Stimulated activated naive CD8-positive, alpha-beta T cell treated with anti-CD3 and anti-CD28 coated beads, Interleukin-15, Interleukin-2, amounts not matched to agents 100 U/mL and 50 U/mL, for 24 hours (primary cell): ENCODE data around the gene FKBP8.
"Not testable (repeated sequence)": the region's sequence is repeated elsewhere in the genome, so short reads cannot be mapped to it uniquely, and the experiment has no call there.

Experiments used
- ATAC-seq: fragments of 150-1000 bp; cut with Tn5 transposase; one replicate; pipeline ENCODE4 v1.10.0; 2021
- DNase-seq: peaks from one replicate; pipeline ENCODE4 v3.0.0; 2021

Gene FKBP8

DNA sequence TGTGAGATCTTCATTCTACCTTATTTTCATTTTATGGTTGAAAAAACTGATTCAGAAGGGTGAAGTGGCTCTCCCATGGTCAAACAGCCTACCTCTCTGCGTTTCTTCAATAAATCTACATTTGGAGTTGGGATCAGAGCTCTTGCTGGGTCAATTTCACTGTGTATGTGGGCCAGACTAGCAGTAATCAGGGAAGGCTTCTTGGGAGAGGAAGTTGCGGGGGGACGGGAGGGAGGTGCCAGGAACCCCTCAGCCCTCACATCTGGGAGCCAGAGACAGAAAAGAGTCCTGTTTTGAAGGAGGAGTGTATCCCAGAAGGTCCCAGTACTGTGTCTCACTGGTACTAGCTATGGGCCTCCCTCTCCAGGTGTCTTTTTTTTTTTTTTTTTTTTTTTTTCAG, 15.2 kb upstream of the FKBP8 start:
- ATAC-seq = no peak
- no peak for DNase-seq

DNA sequence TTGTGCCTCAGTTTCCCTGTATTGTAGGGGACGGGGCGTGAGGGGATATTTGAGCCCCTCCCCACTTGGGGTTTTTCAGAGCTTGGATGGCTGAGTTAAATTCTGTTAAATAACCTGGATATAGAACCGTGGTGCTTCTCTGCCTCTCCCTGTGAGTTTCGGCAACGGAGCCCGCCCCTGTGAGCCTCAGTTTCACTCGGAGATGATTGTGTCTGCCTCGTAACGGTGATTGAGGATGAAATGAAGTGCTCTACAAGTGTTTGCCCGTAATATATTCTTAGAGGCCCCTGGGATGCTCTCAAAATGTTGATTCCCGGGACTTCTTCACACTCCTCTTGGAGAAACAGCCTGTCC, 14.8 kb upstream of the FKBP8 start:
- no peak for ATAC-seq
- DNase-seq = no peak

DNA sequence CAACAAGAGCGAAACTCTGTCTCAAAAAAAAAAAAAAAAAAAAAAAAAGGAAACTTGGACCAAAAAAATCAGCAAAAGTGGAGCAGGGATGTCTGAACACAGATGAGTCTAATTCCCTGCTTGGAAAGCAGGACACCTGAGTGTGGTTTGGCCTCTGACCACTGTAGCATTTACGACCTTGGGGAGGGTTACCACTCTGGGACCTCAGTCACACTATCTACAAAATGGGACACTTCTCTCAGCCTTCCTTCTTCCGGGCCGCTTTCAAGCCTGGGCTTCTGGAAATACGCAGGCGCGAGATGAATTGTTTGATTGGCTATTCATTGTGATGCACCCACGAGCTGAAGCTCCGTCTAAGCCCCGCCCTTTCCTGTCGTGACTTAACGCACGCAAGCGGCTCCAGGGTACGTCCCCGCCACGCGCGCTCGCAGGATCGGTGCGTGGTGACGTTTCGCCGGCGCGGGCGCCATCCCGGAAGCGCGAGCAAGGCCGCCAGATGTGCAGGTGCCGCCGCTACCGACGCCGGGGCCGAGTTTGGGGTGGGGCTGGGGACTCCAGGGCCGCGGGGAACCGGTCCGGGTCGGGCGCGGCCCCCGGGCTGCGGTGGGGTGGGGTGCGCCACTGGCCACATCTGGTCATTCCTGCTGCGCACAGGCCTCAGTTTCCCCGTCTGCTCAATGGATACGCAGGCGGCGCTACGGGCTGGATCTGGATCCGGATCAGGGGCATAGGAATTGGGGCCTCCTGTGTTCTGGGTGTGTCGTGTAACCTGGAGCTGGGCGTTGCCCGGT, 14.2 kb upstream of the FKBP8 start, which contains the start of gene KXD1:
Gene KXD1 (plus strand): TSS at position 460 of the 791 bp plus-strand sequence. CDS start 4,187 bp downstream, outside the sequence.
- ATAC-seq = peak; percentile 99

DNA sequence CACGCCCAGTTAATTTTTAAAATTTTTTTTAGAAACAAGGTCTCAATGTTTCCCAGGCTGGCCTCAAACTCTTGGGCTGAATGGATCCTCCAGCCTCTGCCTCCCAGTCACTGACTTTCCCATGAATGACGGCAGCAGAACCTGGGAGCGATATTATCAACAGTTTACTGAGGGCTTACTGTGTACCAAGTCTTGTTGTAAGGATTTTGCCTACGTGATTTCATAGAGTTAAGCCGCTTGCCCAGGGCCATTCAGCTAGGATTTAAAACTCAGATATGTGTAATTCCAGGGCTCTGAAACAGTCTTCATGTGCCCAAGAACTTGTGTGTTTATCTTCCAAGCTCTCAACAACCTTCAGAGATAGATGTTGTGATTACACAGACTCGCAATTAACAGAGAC, 8.3 kb upstream of the FKBP8 start:
- ATAC-seq (no peak), DNase-seq (no peak)

More for the DNA sequence above, 14.2 kb upstream of the FKBP8 start, which contains the start of gene KXD1:
- DNase-seq = peak; percentile 99

DNA sequence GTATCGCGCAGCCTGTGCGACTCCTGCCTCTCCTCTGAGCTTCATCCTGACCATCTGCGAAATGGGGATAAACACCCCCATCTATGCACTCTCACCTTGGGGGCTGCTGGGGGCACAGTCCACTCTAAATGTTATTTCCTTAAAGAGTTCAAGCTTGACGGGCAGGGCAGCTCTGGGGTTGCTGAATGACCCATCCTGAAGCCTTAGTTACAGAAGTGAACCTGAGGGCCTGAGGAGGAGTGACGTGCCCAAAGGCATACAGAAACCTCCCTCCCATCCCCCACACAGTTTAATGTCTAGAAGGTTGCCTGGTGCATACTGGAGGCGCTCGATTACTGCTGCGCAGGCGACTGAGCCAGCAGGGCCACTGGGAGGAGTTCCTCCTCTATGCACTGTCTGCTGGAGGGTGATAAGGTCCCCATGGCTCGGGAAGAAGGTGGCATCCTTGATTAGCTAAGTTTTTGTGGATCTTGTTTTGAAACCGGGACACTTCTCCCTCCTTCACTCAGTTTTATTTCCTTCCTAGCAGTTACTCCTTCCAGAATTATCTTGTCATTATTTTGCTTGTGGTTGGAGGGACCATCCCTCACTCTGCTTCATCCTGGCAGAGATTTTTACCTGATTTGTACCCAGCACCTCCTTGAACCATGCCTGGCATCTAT, 572 bp upstream of the FKBP8 start:
- DNase-seq (peak; percentile 81), ATAC-seq (peak; percentile 89)

DNA sequence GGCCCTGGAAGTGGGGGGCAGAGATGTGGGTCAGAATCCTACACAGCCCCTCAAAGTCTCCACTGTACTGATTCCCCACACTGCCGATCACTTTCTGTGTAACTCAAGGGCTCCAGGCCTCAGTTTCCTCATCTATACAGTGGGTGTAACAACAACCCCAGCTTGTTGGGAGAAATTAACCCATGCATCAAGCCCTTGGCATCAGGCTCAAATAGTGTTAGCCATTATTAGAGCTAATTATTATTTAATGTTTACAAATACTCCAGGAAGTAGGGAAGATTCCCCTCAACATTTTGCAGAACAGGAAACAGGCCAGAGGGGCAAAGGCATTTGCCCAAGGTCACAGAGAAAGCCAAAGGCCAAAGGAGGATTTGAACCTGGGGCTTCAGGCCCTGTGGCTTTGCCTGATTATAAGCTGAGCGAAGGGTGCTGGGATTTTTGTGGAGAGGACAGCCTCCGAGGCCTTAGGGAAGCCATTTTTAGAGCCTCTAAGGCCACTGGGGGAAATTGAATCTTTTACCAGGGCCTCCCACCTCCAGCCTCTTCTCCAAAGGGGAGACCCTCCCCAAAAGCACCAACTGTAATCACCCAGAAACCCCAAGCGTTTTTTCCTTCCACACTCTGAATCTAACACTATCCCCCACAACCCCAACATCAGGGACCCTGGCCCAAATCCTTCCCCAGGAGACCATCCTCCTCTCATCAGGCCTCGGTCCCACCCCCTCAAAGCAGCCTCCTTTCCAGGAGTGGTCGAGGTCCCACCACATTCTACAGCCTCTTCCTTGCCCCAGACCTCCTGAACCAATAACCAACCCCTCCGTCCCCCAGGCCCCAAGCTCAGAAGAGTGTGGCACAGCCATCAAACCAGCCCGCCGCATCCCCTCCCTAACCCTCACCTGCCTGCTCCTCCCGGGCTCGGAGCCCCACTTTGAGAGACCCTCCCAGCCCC, 1.1 kb downstream of the FKBP8 start:
- DNase-seq = no peak
- no peak for ATAC-seq

DNA sequence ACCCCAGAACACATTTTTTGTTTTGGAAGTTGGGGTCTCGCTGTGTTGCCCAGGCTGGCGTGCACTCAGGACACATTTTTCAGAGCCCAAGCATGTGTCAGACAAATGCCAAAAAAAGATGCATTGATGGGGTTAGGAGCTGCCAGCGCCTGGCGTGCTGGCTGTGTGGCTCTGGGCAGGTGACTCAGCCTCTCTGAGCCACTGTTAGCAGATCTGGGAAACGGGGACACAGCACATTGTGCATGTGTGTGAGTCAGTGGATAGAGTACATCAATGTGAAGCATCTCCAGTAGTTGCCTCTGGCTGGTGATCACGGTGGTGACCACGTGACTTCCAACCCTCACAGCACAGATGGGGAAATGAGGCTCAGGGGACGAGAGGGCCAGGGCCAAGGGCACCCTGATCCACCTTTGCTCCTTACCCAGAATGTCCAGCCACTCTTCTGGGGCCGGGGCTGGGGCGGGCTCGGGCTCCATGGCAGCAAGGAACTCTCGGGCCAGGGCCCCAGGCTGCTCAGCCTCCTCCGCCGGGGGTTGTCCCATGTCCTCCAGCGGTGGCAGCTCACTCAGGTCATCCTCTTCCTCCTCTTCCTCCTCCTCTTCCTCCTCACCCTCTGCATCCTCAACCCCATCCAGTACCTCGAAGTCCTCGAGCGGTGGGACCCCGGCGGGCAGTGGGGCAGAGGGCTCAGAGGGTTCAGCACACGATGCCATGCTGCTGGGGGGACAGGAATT, 1.9 kb downstream of the FKBP8 start:
- DNase-seq = peak; percentile 23
- ATAC-seq = peak; percentile 19

DNA sequence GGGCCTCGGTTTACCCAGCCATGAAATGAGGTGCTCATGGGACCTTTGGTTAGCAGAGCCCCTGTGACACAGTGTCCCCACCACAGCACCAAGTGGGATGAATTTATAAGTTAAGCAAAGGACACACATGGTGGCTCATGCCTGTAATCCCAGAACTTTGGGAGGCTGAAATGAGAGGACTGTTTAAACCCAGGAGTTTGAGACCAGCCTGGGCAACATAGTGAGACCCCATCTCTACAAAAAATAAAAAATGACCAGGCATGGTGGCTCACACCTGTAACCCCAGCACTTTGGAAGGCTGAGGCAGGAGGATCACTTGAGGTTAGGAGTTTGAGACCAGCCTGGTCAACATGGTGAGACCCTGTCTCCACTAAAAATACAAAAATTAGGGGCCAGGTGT, 3.2 kb downstream of the FKBP8 start:
- not testable (repeated sequence) for ATAC-seq, DNase-seq

DNA sequence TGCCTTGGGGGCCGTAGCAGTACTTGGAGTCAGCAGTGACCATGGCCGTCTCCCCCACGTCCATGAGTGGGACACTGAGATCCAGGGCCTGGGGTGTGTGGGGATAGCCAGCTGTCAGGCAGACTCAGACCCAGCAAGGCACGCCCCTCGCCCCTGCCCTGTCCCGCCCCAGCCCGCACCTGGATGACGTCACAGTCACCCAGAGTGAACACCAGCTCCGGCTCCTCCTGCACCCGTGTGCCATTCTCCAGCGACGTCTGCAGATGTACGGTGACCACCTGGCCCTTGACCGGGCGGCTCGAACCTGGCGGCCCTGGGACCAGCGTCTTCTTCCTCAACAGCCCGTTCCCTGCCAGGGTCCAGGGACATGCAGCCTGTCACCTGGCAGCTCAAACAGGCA, 4.0 kb downstream of the FKBP8 start:
- no peak for ATAC-seq
- DNase-seq = no peak

DNA sequence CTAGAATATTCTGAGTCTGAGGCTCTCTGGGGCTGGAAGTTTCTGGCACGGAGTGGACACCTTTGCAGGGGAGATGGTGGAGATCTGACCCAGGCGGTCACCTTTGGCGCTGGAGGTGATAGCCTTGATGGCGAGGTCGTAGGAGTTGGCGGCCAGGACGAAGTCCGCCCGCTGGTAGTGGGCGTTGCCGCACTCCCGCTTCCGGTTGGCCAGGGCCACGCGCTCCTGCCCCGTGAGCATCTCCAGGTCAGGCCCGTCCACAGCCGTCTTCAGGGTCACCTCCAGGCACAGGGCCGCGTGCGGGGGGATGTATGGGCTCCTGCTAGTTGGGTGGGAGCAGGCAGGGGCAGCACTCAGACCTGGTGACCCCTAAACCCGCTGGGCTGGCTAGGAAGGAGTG, 5.3 kb downstream of the FKBP8 start:
- DNase-seq = no peak
- ATAC-seq = no peak

DNA sequence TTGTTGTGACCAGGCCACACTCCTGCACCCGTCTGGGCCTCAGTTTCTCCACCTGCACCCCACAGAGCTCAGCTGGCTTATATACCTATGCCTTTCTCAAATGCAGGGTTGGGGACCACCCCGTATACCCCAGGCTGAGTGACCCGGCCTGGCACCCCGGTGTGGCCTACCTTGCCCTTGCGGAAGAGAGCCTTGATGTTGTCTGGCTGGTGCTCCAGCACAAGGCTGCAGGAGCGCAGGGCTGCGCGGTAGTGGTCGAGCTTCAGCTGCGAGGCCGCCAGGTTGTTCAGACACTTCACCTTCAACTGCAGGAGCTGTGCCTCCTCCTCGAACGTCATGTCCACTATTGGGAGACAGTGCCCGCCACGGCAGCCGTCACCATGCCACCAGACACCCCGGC, 5.9 kb downstream of the FKBP8 start:
- no peak for ATAC-seq
- DNase-seq = no peak

DNA sequence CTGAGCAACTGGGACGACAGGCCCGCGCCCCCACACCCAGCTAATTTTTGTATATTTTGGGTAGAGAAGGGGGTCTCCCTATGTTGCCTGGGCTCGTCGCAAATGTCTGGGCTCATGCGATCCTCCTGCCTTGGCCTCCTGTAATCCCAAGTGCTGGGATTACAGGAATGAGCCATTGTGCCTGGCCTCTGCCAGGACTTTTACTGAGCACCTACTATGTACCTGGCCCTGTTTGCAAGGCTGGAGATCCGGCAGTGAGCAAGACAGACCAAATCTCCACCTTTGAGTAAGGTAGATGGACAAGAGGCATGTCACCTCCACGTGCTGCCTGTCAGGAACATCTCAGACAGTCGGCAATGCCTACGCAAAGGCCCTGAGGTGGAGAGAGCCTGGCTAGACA, 6.9 kb downstream of the FKBP8 start:
- no peak for ATAC-seq
- DNase-seq = no peak

DNA sequence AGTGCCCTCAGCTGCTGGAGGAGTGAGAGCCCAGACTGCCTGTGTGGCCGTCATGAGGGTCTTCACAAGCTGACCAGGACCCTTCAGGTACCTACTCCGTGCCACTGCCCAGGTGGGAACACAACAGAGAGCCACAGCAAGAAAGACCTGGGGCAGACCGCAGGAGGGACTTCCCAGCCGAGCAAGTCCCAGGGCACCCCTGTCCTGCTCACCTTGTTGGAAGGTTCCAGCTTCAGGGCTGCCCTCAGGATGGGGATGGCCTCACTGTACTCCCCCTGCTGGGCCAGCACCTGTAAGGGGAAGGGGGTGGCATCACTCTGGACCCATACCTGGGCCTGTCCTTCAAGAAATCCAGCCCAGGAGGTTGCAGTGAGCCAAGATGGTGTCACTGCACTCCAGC, 10.3 kb downstream of the FKBP8 start:
- ATAC-seq (no peak), DNase-seq (no peak)

DNA sequence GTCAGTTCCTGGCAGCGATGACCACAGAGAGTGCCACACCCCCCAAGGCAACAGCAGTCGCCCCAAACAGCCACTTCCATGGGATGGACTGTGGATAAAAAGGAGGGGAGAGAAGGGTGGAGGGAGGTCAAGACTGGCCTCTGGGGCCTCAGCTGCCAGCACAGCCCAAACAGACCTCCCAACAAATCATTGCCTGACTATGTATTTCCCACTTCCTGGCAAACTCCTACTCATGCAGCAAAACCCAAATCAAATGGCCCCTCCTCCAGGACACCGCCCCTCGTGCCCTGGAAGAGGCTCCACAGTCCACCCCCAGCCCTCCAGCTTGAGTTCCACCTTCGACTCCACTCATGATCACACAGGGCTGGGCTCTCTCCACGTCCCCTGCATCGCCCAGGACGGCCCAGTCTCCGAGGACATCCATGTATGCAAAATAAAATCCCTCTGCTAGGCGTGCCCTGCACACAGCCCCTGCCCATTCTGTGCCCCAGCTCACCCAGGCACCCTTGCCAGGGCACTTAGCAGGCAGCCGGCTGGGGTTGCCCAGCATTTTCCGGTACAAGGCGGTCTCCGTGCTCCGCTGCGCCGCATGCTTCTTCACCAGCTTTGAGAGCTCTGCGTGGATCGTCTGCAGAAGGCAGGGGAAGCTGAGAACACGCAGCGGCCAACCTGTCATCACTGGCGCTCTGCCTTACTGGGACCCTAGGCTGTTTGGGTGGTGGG, 11.0 kb downstream of the FKBP8 start:
- DNase-seq = no peak
- no peak for ATAC-seq

DNA sequence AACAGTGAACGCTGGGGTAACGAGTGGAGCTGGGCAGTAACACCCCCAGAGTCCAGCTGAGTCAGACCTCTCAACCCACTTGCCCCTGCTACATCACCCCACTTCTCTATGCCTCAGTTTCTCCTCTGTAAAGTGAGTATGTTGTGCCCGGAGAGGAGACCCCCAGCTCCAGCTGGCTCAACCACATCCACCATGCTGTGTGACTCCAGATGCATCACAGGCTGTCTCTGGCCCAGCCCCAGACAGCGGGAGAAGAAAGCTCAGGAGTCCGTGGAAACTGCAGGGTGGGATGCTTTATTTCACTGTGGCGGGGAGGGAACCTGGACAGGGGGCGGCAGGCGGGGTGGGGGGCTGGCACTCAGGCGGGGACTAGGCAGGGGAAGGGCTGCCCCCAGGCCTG, 11.9 kb downstream of the FKBP8 start:
- ATAC-seq (no peak), DNase-seq (no peak)

DNA sequence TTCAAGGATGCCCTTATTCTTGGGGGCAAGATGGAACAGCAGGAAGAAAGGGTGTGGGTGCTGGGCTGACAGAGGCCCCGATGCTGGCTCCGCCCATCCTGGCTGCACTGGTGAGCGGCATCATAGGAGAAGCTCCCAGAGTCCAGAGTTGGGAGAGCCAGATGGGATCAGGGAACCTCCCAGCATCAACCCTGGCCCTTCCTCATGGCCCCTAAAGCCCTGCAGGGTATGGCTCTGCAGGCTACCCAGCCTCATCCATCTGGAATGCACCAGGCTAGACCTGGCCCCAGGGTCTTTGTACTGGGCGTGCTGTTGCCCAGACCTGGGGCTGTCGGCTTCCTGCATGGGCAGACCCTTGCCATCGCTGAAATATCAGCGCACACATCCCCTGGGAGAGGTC, 13.6 kb downstream of the FKBP8 start:
- DNase-seq = no peak
- ATAC-seq = no peak

DNA sequence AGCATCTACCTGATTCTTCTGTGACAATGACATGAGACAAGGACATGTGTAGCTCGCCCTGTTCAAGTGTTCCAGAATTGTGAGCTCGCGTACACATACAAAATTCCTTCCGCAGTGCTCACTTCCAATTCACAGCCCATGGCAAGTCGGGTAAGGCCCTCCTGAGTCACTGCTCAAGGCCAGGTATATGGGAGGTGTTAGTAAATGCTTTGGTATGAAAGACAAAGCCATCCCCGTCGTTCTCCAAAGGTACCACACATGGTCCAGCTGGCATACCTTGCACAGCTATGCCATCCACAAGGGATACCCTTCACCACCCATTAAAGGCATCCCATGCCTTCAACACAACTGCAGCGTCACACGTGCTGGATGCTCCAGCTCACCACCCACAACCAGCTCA, 17.1 kb downstream of the FKBP8 start:
- ATAC-seq = no peak
- no peak for DNase-seq

DNA sequence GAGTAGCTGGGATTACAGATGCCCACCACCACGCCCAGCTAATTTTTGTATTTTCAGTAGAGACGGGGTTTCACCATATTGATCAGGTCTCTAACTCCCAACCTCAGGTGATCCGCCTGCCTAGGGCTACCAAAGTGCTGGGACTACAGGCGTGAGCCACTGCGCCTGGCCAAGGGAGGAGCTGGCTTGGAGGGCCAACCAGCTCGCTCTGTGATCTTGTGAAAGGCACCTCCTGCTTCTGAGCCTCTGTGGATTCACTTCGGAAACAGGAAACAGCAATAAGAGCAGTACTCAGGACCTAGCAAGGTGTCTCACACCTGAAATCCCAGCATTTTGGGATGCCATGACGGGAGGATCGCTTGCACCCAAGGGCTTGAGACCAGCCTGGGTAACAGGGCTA, 19.5 kb downstream of the FKBP8 start:
- DNase-seq (no peak), ATAC-seq (no peak)

DNA sequence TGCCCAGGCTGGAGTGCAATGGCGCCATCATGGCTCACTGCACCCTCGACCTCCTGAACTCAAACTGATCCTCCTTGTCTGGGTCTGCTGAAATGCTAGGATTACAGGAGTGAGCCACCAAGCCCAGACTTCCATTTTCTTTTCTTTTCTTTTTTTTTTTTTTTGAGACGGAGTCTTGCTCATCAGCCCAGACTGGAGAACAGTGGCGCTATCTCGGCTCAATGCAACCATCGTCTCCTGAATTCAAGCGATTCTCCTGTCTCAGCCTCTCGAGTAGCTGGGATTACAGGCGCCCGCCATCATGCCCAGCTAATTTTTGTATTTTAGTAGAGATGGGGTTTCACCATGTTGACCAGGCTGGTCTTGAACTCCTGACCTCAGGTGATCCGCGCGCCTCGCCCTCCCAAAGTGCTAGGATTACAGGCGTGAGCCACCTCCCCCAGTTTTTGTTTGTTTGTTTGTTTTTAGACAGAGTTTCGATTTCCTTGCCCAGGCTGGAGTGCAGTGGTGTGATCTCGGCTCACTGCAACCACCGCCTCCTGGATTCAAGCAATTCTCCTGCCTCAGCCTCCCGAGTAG, 20.4 kb downstream of the FKBP8 start:
- not testable (repeated sequence) for ATAC-seq, DNase-seq

DNA sequence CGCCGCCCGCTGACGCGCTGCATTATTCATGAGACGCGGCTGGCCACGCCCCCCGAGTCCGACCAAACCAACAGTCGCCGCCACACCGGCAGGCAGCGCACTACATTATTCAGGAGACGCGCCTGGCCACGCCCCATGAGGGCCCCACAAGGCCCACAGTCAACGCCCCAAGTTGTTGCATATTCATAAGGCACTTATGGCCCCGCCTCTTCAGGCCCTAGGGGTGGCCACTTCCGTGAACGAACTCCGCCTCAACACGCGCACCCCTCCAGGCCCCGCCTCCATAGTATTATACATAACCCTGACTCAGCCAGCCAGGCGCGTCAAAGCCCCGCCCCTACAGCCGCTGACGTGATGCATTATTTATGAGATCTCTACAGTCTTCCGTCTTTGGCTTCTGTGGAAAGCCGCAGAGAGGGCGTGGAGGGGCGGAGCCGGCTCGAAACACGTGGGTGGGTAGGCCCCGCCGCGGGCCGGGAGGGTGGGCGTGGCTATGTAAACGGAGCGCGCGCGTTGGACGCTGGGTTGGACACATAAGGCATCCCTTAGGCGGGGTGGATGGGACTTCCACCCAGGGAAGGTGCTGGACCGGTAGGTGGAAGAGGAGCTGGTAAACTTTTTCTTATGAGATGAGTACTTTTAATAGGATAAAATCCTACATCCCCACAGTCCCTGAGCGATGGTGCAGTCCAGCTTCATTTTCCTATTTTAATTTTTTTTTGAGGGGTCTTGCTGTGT, 21.1 kb downstream of the FKBP8 start:
- DNase-seq (peak; percentile 100), ATAC-seq (peak; percentile 95)
